Measurements from ENCODE around the gene HPSE2.

GRCh38 chr10:98410759-98411158 is 824.9 kb downstream of the HPSE2 start:
- TF ChIP-seq CTCF (IDR thresholded peaks at IDR 0.05) (no peak), EZH2 (IDR thresholded peaks at IDR 0.05; ENCODE audit: borderline replicate concordance, insufficient read depth, low read depth, low read length, poor library complexity, severe bottlenecking) (no peak)
